Measurements from ENCODE around the gene MEPCE. TPM values are rescaled to one million over a fixed set of nuclear protein-coding genes. Genes with fewer than 3 reads are reported as not detected.

Gene MEPCE
- total RNA-seq, 2 experiments from 2014 or later: 48.5 to 49.0 TPM

DNA sequence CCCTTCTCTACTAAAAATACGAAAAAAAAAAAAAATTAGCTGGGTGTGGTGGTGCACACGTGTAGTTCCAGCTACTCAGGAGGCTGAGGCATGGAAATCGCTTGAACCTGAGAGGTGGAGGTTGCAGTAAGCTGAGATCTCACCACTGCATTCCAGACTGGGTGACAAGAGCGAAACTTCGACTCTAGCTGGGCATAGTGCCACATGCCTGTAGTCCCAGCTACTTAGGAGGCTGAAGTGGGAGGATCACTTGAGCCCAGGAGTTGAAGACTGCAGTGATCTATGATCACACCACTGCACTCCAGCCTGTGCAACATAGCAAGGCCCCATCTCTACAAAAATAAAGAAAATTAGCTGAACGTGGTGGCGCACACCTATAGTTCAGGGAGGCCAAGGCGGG is 35.7 kb downstream of the MEPCE start:
- H3K9me3 Mint-ChIP-seq: no peaks in the 10 kb centered on the region
- POLR2A ChIA-PET: interaction anchor here (0.6 to 0.8 kb wide), 4 partner anchors 11 to 96 kb away, joined by 3 to 5 read pairs (median 3); no protein-coding TSS in a partner anchor
- H3K27me3 Mint-ChIP-seq: no peaks in the 10 kb centered on the region
- H3K36me3 Mint-ChIP-seq: peaks cover 12% of the 10 kb centered on the region
- H3K4me3 Mint-ChIP-seq: no peak overlapping the region
- ATAC-seq (ENCODE audit: low read depth) (no peak), DNase-seq (no peak)
- peaks cover 4% of the 10 kb centered on the region for H3K4me1 Mint-ChIP-seq
- no peak overlapping the region for H3K27ac Mint-ChIP-seq

DNA sequence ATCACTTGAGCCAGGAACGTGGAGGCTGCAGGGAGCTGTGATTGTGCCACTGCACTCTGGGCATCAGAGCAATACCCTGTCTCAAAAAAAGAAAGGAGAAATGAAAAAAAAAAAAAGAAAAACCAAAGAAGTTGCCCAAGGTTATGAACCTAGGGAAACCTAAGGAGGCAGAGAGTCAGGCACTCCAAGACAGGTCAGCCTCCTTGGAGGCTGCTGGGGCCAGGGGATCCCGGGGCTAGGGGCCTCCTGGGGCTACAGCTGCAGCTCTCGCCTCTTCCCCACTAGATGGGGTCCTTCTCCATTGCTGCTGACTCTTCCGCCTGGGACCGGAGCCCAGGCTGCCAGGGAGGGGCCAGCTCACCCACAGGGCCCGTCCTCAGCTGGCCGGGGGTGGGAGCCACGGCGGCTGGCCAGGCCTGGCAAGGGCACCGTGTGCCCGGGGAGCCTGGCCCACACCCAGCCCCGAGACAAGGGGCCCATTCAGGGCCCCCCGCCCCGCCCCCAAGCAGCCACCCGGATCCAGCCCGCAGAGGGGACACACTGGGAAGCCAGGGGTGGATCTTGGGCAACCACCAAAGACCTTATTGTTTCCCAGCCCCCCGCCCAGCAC is 36.2 kb downstream of the MEPCE start:
- no peak overlapping the region for H3K27ac Mint-ChIP-seq
- no peak for ATAC-seq (ENCODE audit: low read depth)
- H3K4me3 Mint-ChIP-seq: no peak overlapping the region
- no peaks in the 10 kb centered on the region for H3K27me3 Mint-ChIP-seq
- POLR2A ChIA-PET: interaction anchor here (0.6 to 0.7 kb wide), 3 partner anchors 10 to 97 kb away, joined by 3 read pairs; no protein-coding TSS in a partner anchor
- no peak for DNase-seq
- peaks cover 6% of the 10 kb centered on the region for H3K4me1 Mint-ChIP-seq
- no peaks in the 10 kb centered on the region for H3K9me3 Mint-ChIP-seq
- peaks cover 13% of the 10 kb centered on the region for H3K36me3 Mint-ChIP-seq

- Mint-ChIP-seq H3K4me1 (peaks cover 6% of the 10 kb centered on the region), H3K4me3 (no peak overlapping the region), H3K27me3 (no peaks in the 10 kb centered on the region), H3K27ac (no peak overlapping the region), H3K9me3 (no peaks in the 10 kb centered on the region), H3K36me3 (peaks cover 13% of the 10 kb centered on the region)
- DNase-seq (no peak), ATAC-seq (ENCODE audit: low read depth) (no peak)
- POLR2A ChIA-PET: no interaction called here
Observed at GRCh38 chr7:100466653-100467605, 37.3 kb downstream of the MEPCE start.

- POLR2A ChIA-PET: no interaction called here
- Mint-ChIP-seq H3K4me1 (peaks cover 6% of the 10 kb centered on the region), H3K9me3 (no peaks in the 10 kb centered on the region), H3K27me3 (no peaks in the 10 kb centered on the region), H3K27ac (no peak overlapping the region), H3K36me3 (peaks cover 13% of the 10 kb centered on the region), H3K4me3 (no peak overlapping the region)
- DNase-seq (no peak), ATAC-seq (ENCODE audit: low read depth) (no peak)
Observed at GRCh38 chr7:100467638-100468373, 38.2 kb downstream of the MEPCE start.

DNA sequence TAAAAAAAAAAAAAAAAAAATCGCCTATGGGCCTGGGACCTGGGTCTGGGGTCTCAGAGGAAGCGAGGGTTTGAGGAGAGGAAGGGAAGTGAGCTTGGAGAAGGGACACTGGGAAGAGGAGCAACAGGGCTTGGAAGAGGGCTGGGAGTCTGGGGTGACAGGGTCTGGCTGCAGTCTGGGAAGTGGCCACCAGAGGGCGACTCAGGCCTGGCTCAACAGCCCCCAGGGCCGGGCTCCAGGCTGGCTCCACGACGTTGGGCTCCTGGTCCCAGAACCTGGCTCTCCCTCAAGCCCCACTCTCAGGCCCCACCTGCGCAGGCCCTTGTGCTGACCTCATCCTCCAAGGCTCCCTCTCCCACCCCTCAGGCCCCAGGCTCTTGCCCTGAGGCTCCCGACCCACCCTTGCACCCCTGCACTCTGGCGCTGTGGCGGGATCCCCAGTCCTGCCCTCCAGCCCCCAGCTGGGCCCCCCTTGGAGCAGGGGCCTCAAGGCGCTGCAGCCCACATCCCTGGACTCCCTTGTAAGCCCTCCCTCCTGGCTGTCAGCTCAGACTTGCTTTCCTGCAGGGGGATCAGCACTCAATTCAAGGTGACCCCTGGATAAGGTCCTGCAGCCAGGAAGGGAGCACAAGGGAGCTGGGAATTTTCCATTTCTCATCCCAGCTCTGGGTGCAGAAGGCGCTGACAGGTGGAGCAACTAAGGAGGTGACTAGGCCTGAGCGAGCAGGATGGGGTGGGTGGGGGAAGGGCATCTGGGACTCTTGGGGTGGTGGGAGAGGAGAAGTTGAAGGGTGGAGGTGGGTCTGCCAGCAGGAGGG is 39.8 kb downstream of the MEPCE start:
- H3K27me3 Mint-ChIP-seq: no peaks in the 10 kb centered on the region
- peaks cover 19% of the 10 kb centered on the region for H3K36me3 Mint-ChIP-seq
- DNase-seq: peak; percentile 88
- peaks cover 12% of the 10 kb centered on the region for H3K4me1 Mint-ChIP-seq
- no peaks in the 10 kb centered on the region for H3K9me3 Mint-ChIP-seq
- POLR2A ChIA-PET: interaction anchor here (0.6 to 2.4 kb wide), 5 partner anchors 8 to 324 kb away, joined by 3 to 8 read pairs (median 6); partner anchors contain the start of gene TSC22D4
- H3K27ac Mint-ChIP-seq: no peak overlapping the region
- peak; percentile 85 for ATAC-seq (ENCODE audit: low read depth)
- no peak overlapping the region for H3K4me3 Mint-ChIP-seq

GRCh38 chr7:100471021-100471420 is 41.4 kb downstream of the MEPCE start:
- Mint-ChIP-seq H3K27me3 (no peaks in the 10 kb centered on the region), H3K4me1 (peaks cover 23% of the 10 kb centered on the region), H3K36me3 (peaks cover 23% of the 10 kb centered on the region), H3K27ac (no peak overlapping the region), H3K9me3 (no peaks in the 10 kb centered on the region), H3K4me3 (no peak overlapping the region)
- ATAC-seq (ENCODE audit: low read depth) (no peak), DNase-seq (no peak)
- POLR2A ChIA-PET: interaction anchor here (2.2 to 2.4 kb wide), 2 partner anchors 8 to 12 kb away, joined by 7 to 8 read pairs; partner anchors contain the start of gene TSC22D4

DNA sequence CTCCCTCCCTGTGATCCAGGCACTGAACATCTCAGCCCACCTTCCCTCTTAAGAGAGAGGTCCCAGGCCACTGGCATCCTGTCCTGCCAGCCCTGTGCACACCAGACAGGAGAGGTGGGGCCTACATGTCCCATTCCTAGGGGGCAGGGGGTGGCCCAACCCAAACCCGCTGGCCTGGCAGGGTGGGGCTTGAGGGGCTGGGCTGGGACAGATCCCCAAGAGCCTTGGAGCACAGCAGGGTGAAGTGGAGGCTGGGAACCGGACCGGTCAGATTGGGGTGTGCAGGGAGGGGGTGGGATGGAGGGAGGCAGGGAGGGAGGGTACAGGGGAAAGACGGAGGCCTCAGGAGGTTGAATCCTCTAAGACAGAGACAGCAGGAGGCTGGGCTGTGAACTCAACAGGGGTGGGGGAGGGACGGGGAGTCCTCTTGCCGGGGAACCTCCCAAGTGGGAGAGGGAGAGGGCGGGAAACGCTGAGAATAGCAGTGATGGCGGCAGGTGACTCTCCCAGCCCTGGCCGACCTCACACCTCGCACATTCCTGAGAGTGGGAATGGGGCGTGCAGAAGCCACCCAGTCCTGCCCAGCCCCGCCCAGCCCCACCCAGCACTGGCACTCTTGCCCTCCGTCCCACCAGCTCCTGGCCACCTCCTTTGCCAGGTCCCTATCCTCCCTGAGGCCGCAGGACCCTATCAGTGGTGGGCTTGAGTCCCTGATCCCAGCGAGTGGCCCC is 42.7 kb downstream of the MEPCE start:
- Mint-ChIP-seq H3K4me1 (peaks cover 32% of the 10 kb centered on the region), H3K27me3 (no peaks in the 10 kb centered on the region), H3K36me3 (peaks cover 30% of the 10 kb centered on the region), H3K27ac (peak overlapping the region; percentile 34), H3K9me3 (no peaks in the 10 kb centered on the region), H3K4me3 (no peak overlapping the region)
- ATAC-seq (ENCODE audit: low read depth): no peak
- POLR2A ChIA-PET: interaction anchor here (1.3 kb wide), 1 partner anchor 88 kb away, joined by 4 read pairs; no protein-coding TSS in a partner anchor
- DNase-seq: no peak

- Mint-ChIP-seq H3K27me3 (no peaks in the 10 kb centered on the region), H3K36me3 (peaks cover 30% of the 10 kb centered on the region)
Observed at GRCh38 chr7:100472854-100473499, 43.3 kb downstream of the MEPCE start.

GRCh38 chr7:100475549-100475948 is 45.9 kb downstream of the MEPCE start:
- ATAC-seq (ENCODE audit: low read depth): no peak
- H3K27ac Mint-ChIP-seq: peak overlapping the region; percentile 86
- peak overlapping the region; percentile 100 for H3K4me3 Mint-ChIP-seq
- H3K4me1 Mint-ChIP-seq: peaks cover 32% of the 10 kb centered on the region
- peaks cover 30% of the 10 kb centered on the region for H3K36me3 Mint-ChIP-seq
- POLR2A ChIA-PET: interaction anchor here (0.6 to 1.6 kb wide), 6 partner anchors 10 to 84 kb away, joined by 3 to 7 read pairs (median 3); partner anchors contain the start of gene ZCWPW1
- no peak for DNase-seq
- no peaks in the 10 kb centered on the region for H3K27me3 Mint-ChIP-seq
- H3K9me3 Mint-ChIP-seq: no peaks in the 10 kb centered on the region

More at GRCh38 chr7:100472854-100473499, 43.3 kb downstream of the MEPCE start:
- Mint-ChIP-seq H3K27ac (peak overlapping the region; percentile 65), H3K4me1 (peaks cover 32% of the 10 kb centered on the region), H3K9me3 (no peaks in the 10 kb centered on the region), H3K4me3 (peak overlapping the region; percentile 19)
- no peak for ATAC-seq (ENCODE audit: low read depth)
- DNase-seq: no peak
- POLR2A ChIA-PET: interaction anchor here (1.3 kb wide), 1 partner anchor 87 kb away, joined by 4 read pairs; no protein-coding TSS in a partner anchor

DNA sequence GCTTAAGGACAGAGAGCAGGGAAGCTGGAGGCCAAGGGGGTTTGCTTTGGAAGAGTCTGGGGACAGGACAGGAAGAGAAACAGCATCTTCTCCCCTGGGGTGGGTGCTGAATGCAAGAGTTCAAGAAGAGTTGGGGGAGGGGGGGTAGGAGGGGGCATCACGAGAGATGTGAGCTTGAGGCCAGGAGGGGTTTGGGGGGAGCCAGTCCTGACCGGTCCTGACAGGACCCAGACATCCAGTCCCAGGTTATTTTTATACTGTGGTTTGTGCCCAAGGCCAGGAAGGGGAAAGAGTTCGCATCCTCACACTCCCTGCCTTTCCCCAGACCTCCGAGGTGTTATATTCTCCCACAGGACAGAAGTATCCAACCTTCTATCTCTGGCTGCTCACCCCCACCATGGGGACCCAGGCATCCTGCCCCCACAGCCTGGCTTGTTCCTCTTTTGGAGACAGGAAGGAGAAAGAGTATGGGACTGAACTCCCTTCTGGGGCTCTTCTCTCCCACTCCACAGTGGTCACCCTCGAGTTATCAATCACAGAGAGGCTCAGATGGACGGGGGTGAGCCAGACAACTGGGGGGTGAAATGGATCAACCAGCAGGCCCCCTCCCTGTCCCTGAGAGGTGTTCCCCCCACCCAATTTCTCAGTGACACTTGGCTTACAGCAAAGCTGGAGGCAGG is 46.6 kb downstream of the MEPCE start:
- H3K9me3 Mint-ChIP-seq: no peaks in the 10 kb centered on the region
- peaks cover 28% of the 10 kb centered on the region for H3K36me3 Mint-ChIP-seq
- H3K27ac Mint-ChIP-seq: peak overlapping the region; percentile 86
- DNase-seq: no peak
- ATAC-seq (ENCODE audit: low read depth): no peak
- H3K4me1 Mint-ChIP-seq: peaks cover 30% of the 10 kb centered on the region
- no peaks in the 10 kb centered on the region for H3K27me3 Mint-ChIP-seq
- peak overlapping the region; percentile 100 for H3K4me3 Mint-ChIP-seq
- POLR2A ChIA-PET: interaction anchor here (0.6 to 1.7 kb wide), 9 partner anchors 9 to 110 kb away, joined by 3 to 7 read pairs (median 3); partner anchors contain the start of genes FBXO24, LRCH4 and ZCWPW1

Data from activated naive CD8-positive, alpha-beta T cell treated with anti-CD3 and anti-CD28 coated beads, Interleukin-2, amount 10 ng/mL, durations not matched to agents 7 days and 5 days (primary cell).